CD4-positive, alpha-beta T cell (primary cell): ENCODE results near the gene IPCEF1. TPM values are rescaled to one million over a fixed set of nuclear protein-coding genes. Genes with fewer than 3 reads are reported as not detected.
A peak's percentile ranks its signal among the peaks of the same experiment; 100 is the strongest.

Source experiments
- ATAC-seq: fragments of 200-7000 bp; cut with Tn5 transposase; one replicate; pipeline ENCODE4 v1.10.0; 2022; ENCODE audit warnings: mild to moderate bottlenecking; ENCODE audit not compliant: poor library complexity
- CTCF ChIA-PET: fragments of 350-600 bp; sonication (Branson Sonifier 250); formaldehyde crosslinking; loops from one replicate; lab custom pipeline; 2021; ENCODE audit warnings: antibody characterized with exemption, inconsistent platforms; lab: Charles Lee
- POLR2A ChIA-PET: fragments of 350-600 bp; sonication (Branson Sonifier 250); formaldehyde crosslinking; loops from one replicate; lab custom pipeline; 2021; ENCODE audit warnings: antibody characterized with exemption, inconsistent platforms; lab: Charles Lee
- DNase-seq, 14 experiments: peaks; one replicate each; pipeline ENCODE4 v3.0.0-alpha.2; 2013 to 2020; ENCODE audit warnings: mixed read lengths in 2 of 14
- H3K27ac ChIP-seq, 2 donors: one replicate each; pipeline versions ENCODE4 v1.5.1 to v1.7.0; 2013; ENCODE audit warnings: low read length in 2 of 2, low read depth in 1 of 2, mild to moderate bottlenecking in 1 of 2
- H3K27me3 ChIP-seq, 2 experiments: 1 replicate in 1 of 2; 2 replicates in 1 of 2; pipeline versions ENCODE4 v1.6.1 to v1.7.0; 2013; ENCODE audit warnings: low read length in 2 of 2, control low read depth in 1 of 2, mild to moderate bottlenecking in 1 of 2, moderate library complexity in 1 of 2; ENCODE audit not compliant: insufficient read depth in 2 of 2, control insufficient read depth in 1 of 2
- H3K36me3 ChIP-seq: one replicate; pipeline ENCODE4 v1.6.1; 2013; ENCODE audit warnings: low read length, control low read depth; ENCODE audit not compliant: insufficient read depth
- H3K4me1 ChIP-seq: one replicate; pipeline ENCODE4 v1.6.1; 2013; ENCODE audit warnings: low read length, control low read depth; ENCODE audit not compliant: insufficient read depth
- H3K4me3 ChIP-seq: one replicate; pipeline ENCODE4 v1.5.1; 2013; ENCODE audit warnings: mild to moderate bottlenecking, low read length, moderate library complexity
- H3K9me3 ChIP-seq, 2 experiments: 1 replicate in 1 of 2; 2 replicates in 1 of 2; pipeline versions ENCODE4 v1.6.1 to v1.7.0; 2013; ENCODE audit warnings: low read length in 2 of 2, mild to moderate bottlenecking in 2 of 2, control low read depth in 1 of 2, moderate library complexity in 1 of 2; ENCODE audit not compliant: control insufficient read depth in 1 of 2, insufficient read depth in 1 of 2
- H3K27ac Mint-ChIP-seq: one replicate; pipeline ENCODE4 v1.8.0; 2020; ENCODE audit warnings: mixed read lengths
- H3K27me3 Mint-ChIP-seq: one replicate; pipeline ENCODE4 v1.8.0; 2021; ENCODE audit warnings: mixed read lengths
- H3K36me3 Mint-ChIP-seq: one replicate; pipeline ENCODE4 v1.8.0; 2021; ENCODE audit warnings: low read depth, mixed read lengths
- H3K4me1 Mint-ChIP-seq: one replicate; pipeline ENCODE4 v1.8.0; 2021; ENCODE audit warnings: low read depth, mixed read lengths
- H3K4me3 Mint-ChIP-seq: one replicate; pipeline ENCODE4 v1.8.0; 2020; ENCODE audit warnings: mild to moderate bottlenecking, mixed read lengths
- H3K9me3 Mint-ChIP-seq: one replicate; pipeline ENCODE4 v1.8.0; 2020; ENCODE audit warnings: mixed read lengths
- CTCF ChIP-seq: fragments of 200-600 bp; IDR thresholded peaks from one replicate; pipeline ENCODE4 v1.8.0; 2022; ENCODE audit warnings: antibody characterized with exemption, mild to moderate bottlenecking
- intact Hi-C, 2 experiments: fragments of 100-400 bp; cut with DNase I in 1 of 2; cut with micrococcal nuclease in 1 of 2; formaldehyde crosslinking; loops; one replicate each; pipeline versions ENCODE4 v1.15.1 to v1.9.0; 2023 to 2025; cut with DNase I, micrococcal nuclease
- total RNA-seq, 174 experiments: library from RNA in 2 of 174; stranded (reverse) in 2 of 174; gene quantifications; one replicate each; pipeline ENCODE4 v1.2.3 and lab custom pipeline; 2021 to 2026

IPCEF1 gene
- total RNA-seq, 2 experiments from 2014 or later: 92.4 to 96.8 TPM

GRCh38 chr6:154169193-154169847 is 187.3 kb downstream of the IPCEF1 start:
- no peak for DNase-seq
- Mint-ChIP-seq H3K4me1 (peaks cover 90% of the 10 kb centered on the region), H3K27me3 (no peaks in the 10 kb centered on the region), H3K27ac (peak overlapping the region; percentile 78), H3K4me3 (no peak overlapping the region), H3K9me3 (peaks cover 9% of the 10 kb centered on the region), H3K36me3 (peaks cover 93% of the 10 kb centered on the region)
- no peaks in the 10 kb centered on the region for H3K27me3 ChIP-seq
- no peak overlapping the region for H3K4me3 ChIP-seq
- H3K9me3 ChIP-seq: peaks cover 0 to 9% of the 10 kb centered on the region in 2 experiments
- no peak overlapping the region for H3K27ac ChIP-seq
- CTCF ChIA-PET: interaction anchor here (0.6 to 0.8 kb wide), 2 partner anchors 63 to 108 kb away, joined by 3 read pairs; no protein-coding TSS in a partner anchor
- H3K36me3 ChIP-seq: peaks cover 43% of the 10 kb centered on the region
- intact Hi-C loops: loop anchor here in 1 of 2 experiments (5.0 kb wide), 1 partner anchor 33 kb away; no protein-coding TSS in a partner anchor
- no peak for TF ChIP-seq CTCF
- H3K4me1 ChIP-seq: peaks cover 32% of the 10 kb centered on the region
- POLR2A ChIA-PET: interaction anchor here (0.5 to 2.2 kb wide), 2 partner anchors 11 to 78 kb away, joined by 3 to 7 read pairs; no protein-coding TSS in a partner anchor
- no peak for ATAC-seq

GRCh38 chr6:154167126-154167525 is 189.5 kb downstream of the IPCEF1 start:
- ATAC-seq (no peak), DNase-seq (no peak)
- ChIA-PET CTCF (no interaction called here), POLR2A (interaction anchor here (0.7 to 1.5 kb wide), 2 partner anchors 9 to 82 kb away, joined by 3 to 5 read pairs; no protein-coding TSS in a partner anchor)
- H3K36me3 Mint-ChIP-seq: peaks cover 74% of the 10 kb centered on the region
- H3K27ac ChIP-seq: no peak overlapping the region
- peaks cover 29% of the 10 kb centered on the region for H3K4me1 ChIP-seq
- no peak overlapping the region for H3K27ac Mint-ChIP-seq
- H3K27me3 ChIP-seq: no peaks in the 10 kb centered on the region
- no peak overlapping the region for H3K4me3 ChIP-seq
- peaks cover 74% of the 10 kb centered on the region for H3K4me1 Mint-ChIP-seq
- H3K9me3 Mint-ChIP-seq: peaks cover 4% of the 10 kb centered on the region
- peaks cover 43% of the 10 kb centered on the region for H3K36me3 ChIP-seq
- H3K9me3 ChIP-seq: peaks cover 0 to 1% of the 10 kb centered on the region in 2 experiments
- TF ChIP-seq CTCF: no peak
- no peak overlapping the region for H3K4me3 Mint-ChIP-seq
- intact Hi-C loops: loop anchor here in 1 of 2 experiments (5.0 kb wide), 1 partner anchor 35 kb away; no protein-coding TSS in a partner anchor
- no peaks in the 10 kb centered on the region for H3K27me3 Mint-ChIP-seq

- peak; percentile 57 for ATAC-seq
- no peak overlapping the region for H3K27ac Mint-ChIP-seq
- peaks cover 64% of the 10 kb centered on the region for H3K36me3 Mint-ChIP-seq
- peaks cover 64% of the 10 kb centered on the region for H3K4me1 Mint-ChIP-seq
- H3K27me3 Mint-ChIP-seq: no peaks in the 10 kb centered on the region
- H3K9me3 Mint-ChIP-seq: peaks cover 4% of the 10 kb centered on the region
- Histone ChIP-seq H3K9me3 (no peaks in the 10 kb centered on the region), H3K4me1 (peaks cover 28% of the 10 kb centered on the region), H3K4me3 (no peak overlapping the region), H3K27me3 (no peaks in the 10 kb centered on the region), H3K27ac (no peak overlapping the region), H3K36me3 (peaks cover 42% of the 10 kb centered on the region)
- POLR2A ChIA-PET: interaction anchor here (1.0 to 1.5 kb wide), 2 partner anchors 8 to 81 kb away, joined by 3 to 5 read pairs; no protein-coding TSS in a partner anchor
- CTCF ChIA-PET: interaction anchor here (1.1 to 1.4 kb wide), 3 partner anchors 12 to 108 kb away, joined by 3 to 6 read pairs (median 4); no protein-coding TSS in a partner anchor
- no peak overlapping the region for H3K4me3 Mint-ChIP-seq
- intact Hi-C loops: loop anchor here in 1 of 2 experiments (5.0 kb wide), 1 partner anchor 36 kb away; no protein-coding TSS in a partner anchor
- no peak for TF ChIP-seq CTCF
- peak in 1 of 14 experiments; percentile 22 for DNase-seq
Observed at GRCh38 chr6:154166140-154166539, 190.5 kb downstream of the IPCEF1 start.
